ENCODE measurements around the gene SLC35F3.

Gene SLC35F3

GRCh38 chr1:234040446-234041317 is 136.2 kb downstream of the SLC35F3 start:
- no peak for DNase-seq (ENCODE audit: low read depth in 2 of 2)

DNA sequence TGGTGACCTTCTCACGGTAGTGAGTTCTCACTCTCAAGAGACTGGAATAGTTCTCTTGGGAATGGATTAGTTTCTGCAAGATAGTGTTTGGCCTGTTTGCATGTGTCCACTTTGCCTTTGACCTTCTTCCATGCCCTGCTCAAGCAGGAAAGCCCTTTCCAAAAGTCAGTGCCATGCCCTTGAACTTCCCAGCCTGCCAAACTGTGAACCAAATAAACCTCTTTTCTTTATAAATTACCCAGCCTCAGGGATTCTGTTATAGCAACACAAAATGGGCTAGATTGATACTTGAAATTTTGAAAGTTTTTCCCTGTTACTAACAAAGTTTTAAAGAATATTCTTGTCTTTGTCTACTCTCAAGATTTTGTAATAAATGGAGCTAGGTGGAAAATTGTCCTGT is 139.6 kb downstream of the SLC35F3 start:
- DNase-seq (ENCODE audit: low read depth in 2 of 2) = no peak

GRCh38 chr1:234047123-234047522 is 142.6 kb downstream of the SLC35F3 start:
- DNase-seq (ENCODE audit: low read depth in 2 of 2) = no peak

DNA sequence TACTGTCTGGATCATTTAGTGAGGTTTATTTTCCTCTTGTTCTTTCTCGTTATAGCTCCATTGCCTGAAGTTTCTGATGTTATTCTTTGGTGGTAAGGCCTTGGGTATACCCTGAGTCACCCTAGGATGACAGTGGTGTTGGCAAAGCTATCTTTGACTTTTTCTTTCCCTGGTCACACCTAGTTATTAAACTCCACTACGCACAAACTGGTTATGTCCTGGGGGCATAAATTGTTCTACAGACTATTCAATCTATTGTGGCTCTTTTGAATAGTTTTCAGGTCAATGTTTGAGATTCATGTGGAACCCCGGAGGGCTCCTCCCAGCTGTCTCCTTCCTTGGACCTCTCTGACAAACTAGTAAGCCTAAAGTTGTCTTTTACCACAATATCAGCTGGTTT is 157.7 kb downstream of the SLC35F3 start:
- DNase-seq (ENCODE audit: low read depth in 2 of 2) = no peak

- peak; percentile 45 to 58 for DNase-seq (ENCODE audit: low read depth in 2 of 2)
These were observed 161.4 kb downstream of the SLC35F3 start for GRCh38 chr1:234065794-234066447.

- no peak for DNase-seq (ENCODE audit: low read depth in 2 of 2)
These were observed 163.3 kb downstream of the SLC35F3 start for GRCh38 chr1:234067581-234068337.

DNA sequence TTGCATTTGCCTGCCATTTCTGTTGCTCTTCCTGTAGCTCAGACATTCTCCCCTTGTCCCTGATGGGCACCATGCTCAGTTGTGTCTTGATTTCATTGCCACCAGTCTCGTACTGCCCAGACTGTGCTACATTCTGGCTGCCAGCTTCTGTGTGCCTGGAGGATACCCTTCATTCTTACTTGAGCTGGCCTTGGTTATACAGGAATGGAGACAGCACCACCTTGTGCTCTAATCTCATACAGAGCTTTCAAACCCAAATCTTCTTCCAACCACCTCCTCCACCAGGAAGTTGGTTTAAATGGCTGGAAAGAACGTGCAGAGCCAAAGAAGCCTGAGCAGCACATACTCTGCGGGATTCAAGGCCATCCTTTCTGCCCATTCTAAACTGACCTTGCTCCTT is 165.3 kb downstream of the SLC35F3 start:
- no peak for DNase-seq (ENCODE audit: low read depth in 2 of 2)

GRCh38 chr1:234072793-234073192 is 168.3 kb downstream of the SLC35F3 start:
- no peak for DNase-seq (ENCODE audit: low read depth in 2 of 2)

DNA sequence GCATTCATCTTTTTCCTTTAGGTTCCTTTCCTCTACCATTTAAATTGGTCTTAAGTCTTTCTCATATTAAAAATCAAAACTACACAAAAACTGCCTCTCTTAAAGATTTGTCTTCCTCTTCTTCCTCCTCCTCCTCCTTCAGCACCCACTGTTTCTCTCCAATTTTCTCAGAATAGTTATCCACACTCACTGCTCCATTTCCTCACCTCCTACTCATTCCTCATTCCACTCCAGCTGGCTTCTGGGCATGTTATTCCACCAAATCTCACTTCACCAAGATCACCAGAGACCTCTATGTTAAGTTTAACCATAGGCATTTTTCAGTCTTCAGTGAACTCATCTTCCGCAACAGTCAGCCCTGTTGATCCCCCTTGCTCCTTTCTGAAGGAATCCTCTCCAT is 173.7 kb downstream of the SLC35F3 start:
- DNase-seq (ENCODE audit: low read depth in 2 of 2) = no peak

DNA sequence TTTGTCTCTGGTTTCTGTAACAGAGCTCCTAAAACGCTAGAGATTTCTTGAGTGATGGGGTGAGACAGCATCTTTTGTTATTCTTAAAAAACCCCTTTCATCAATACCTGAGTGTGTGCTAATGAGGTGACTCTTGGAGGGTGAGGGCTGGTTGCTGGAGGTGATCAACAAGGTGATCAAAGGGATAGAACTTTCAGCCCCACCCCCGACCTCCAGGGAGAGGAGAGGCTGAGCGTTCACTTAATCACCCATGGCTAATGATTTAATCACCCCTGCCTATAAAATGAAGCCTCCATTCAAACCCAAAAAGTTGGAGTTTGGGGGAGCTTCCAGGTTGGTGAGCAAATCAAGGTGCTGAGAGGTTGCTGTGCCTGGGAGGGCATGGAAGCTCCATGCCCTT is 175.4 kb downstream of the SLC35F3 start:
- DNase-seq (ENCODE audit: low read depth in 2 of 2) = no peak

DNA sequence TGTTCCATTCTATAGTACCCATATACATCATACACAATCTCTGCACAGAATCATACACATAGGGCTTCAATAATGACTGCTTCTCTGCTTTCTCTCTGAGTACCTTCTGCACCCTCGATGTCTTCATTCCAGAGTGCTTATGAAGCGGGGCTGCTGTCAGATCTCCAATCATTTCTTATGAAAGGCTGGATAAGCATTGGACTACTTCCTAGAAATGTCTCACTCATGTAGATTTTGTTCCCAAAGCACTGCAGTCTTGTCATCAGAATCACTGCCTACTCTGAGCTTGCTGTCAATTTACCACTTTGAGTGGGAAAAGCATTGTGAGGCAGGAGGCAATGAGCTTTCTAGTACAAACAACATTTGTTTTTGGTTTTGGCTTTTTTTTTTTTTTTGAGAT is 179.0 kb downstream of the SLC35F3 start:
- DNase-seq (ENCODE audit: low read depth in 2 of 2) = no peak

DNA sequence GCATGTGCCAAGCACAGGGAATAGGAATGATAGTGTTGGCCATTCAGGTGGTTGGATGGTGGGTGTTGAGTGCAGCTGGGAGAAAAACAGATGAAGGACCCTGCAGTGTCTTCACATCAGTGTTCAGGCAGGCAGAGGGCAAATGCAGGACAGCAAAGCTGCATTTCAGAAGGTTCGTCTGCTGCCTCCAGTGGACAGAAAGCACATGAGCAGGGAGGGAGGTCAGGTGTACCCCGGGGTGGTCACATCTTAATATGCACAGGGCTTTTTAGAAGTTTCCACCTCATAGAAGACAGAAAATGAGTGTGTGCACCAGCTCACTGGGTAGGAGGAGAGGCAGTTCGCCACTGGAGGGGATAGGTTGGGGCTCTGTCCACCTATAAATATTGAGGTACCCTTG is 184.9 kb downstream of the SLC35F3 start:
- DNase-seq (ENCODE audit: low read depth in 2 of 2) = no peak

DNA sequence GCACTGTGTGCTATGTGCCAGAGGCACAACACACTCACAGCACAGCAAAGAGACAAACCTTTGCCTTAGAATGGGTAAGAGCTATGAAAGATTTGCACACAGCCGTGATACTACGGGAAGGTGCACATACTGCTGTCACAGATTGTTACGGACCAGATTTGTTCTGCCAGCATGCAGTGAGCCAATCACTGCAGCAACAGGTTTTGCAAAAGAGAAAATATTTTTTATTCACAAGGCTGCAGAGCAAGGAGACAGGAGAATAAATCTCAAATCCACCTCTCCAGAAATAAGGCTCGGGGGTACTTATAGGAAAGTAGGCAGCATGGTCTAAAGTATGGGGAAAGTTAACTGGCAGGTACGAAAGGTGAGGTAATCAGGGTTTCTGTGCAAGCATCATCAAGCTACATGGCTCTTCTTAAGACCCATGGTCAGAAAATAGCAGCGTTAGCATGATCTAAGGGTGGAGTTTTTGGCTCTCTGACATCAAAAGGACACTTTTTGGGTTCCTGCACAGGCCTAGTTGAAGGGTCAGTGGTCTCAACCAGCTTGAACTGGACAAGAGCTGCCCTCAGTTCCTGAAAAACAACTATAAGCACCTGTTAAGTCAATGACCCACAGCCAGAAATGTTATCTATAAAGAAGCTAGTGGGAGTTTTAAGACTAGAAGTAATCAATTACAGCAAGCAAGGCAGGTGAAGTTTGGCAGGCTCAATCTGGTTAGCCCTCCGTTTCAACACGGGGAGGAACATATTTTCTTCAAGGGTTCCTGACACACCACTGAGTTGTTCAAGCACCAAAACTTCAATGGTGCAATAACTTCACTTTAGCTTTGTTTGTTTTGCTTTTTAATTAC is 186.0 kb downstream of the SLC35F3 start:
- DNase-seq (ENCODE audit: low read depth in 2 of 2) = no peak

DNA sequence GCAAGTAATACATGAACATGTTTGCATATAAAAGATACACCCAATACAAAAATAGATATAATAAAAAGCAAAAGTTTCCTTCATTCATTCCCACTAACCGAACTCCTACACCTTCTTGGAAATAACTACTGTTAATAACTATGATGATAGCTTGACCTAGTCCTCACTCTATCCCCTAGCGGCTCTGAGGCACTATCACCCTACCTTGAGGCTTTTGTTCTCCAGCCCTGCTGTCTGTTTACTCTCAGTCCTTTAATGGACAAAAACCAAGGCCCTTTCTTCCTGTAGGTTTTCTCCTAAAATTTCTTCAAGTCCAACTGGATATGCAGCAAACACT is 186.6 kb downstream of the SLC35F3 start:
- no peak for DNase-seq (ENCODE audit: low read depth in 2 of 2)

DNA sequence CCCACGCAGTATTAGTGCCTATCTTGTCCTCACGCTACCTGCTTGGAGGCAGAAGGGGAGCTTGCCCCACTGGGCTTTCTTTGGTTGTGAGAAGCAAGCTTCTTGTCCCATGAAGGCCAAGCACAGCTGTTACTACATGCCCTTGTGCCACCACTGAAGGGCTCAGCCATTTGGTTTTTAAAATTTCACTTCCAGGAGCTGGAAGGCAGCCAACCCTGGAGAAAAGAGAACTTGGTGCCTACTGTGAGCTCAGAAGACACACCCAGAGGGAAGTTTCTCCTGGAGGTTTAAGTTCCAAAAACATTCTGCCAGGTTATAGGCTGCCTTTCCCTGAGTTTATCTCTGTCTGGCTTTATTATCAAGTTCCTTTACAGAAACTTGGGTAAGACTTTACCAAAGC is 187.4 kb downstream of the SLC35F3 start:
- no peak for DNase-seq (ENCODE audit: low read depth in 2 of 2)

GRCh38 chr1:234093107-234093506 is 188.6 kb downstream of the SLC35F3 start:
- no peak for DNase-seq (ENCODE audit: low read depth in 2 of 2)

DNA sequence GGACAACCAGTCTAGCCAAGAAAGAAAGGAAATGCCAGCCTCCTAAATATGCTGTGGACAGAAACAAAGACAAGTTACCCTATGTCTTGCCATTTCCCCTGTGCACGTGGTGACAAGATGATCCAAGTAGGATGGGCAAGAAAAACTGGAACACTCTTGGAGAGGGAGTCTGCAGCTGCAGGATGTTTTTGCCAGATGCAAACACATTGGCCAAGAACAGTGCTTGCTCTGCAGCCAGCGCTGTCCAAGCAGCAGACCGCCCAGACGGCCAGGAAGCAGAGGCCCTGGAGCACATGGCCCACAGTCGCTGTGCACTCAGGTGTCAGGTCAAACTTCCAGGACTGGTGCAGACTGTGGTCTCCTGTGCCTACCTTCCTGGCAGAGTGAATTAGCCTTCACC is 189.3 kb downstream of the SLC35F3 start:
- no peak for DNase-seq (ENCODE audit: low read depth in 2 of 2)

GRCh38 chr1:234094172-234094571 is 189.7 kb downstream of the SLC35F3 start:
- DNase-seq (ENCODE audit: low read depth in 2 of 2) = no peak

DNA sequence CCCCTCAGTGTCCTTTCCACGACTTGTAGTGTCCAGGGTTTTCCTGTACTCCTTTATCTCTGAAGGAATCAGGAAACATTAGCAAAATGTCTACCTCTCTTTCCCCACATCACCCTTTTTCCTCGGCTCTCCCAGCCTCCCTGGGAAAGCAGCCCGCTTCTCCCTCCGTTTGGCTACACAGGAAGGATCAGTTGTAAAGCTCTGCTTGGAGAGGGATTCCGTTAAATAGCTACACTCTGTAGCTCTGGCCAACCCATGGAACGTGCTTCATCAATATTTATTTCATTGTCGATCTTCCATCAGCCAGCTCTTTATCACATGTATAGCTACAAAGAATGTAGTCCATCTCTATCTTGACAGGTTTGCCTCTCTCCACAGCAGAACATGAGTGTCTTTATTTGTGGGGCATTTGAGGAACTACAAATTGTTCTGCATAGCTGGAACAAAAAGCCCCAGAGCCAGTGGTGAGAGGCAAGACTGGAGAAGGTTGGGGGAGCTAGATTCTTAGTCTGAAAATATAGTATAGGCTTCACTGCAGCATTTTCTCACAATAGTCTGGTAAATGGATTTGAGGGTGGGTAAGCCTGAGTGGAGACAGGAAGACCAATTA is 191.8 kb downstream of the SLC35F3 start:
- DNase-seq (ENCODE audit: low read depth in 2 of 2) = no peak

DNA sequence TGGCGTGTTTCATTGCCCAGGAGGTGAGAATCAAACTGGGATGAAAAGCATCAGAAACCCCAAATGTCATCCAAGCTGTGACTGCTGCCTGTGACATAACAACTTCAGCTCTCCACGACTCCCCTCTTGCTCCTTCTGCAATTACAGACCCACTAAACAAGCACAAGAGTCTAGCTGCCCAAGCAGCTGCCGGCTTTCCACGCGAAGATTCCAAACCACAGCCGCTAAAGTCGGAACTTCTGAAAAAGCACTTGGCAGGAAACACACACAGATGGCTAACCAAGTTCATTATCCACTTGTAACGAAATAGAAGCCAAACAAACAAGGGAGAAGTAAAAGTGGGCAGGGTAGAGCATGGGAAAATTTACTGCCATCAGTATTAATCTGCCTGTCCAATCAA is 198.1 kb downstream of the SLC35F3 start:
- no peak for DNase-seq (ENCODE audit: low read depth in 2 of 2)

DNA sequence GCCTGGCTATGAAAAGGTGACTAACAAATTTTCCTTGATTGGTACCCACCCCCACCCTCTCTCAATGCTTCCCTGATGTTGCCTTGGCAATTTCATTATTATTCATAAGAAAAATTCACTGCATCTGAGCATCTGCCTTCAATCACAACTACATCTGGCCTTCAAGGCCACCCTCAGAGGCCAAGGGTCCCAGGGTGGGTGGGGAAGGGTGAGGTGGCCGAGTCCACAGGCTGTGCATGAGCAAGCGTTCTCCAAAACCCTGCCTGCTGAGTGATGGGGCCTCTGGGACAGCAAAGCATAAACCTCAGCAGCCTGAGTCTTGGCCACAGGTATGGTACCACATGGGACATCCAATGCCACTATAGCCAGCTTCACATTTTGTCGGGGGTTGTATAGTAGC is 198.7 kb downstream of the SLC35F3 start:
- DNase-seq (ENCODE audit: low read depth in 2 of 2) = no peak

All from stimulated activated CD4-positive, alpha-beta T cell treated with anti-CD3 and anti-CD28 coated beads, Interleukin-15, amount 100 ng/mL, for 48 hours (primary cell).